ENCODE measurements around the gene VEGFD.

VEGFD gene

GRCh38 chrX:15298201-15298600 is 86.0 kb downstream of the VEGFD start:
- no peak overlapping the region for H3K4me3 ChIP-seq (ENCODE audit: low read length)
- TF ChIP-seq CTCF (conservative IDR thresholded peaks at IDR 0.05; ENCODE audit: low read length) = no peak
- no peak for DNase-seq (ENCODE audit: low read depth)

Data from AG10803 (cell line).